Smooth muscle cell of trachea (primary cell): ENCODE data around the gene KCTD18. TPM values are rescaled to one million over a fixed set of nuclear protein-coding genes. Genes with fewer than 3 reads are reported as not detected.

Experiments used
- total RNA-seq: library from RNA; depleted of rRNA; stranded (reverse); fragments of >200 nt; gene quantifications from 2 replicates; pipeline ENCODE4 v1.2.1, GENCODE V29; 2014

The KCTD18 gene
- total RNA-seq = 33.7 and 34.2 TPM in 2 replicates

DNA sequence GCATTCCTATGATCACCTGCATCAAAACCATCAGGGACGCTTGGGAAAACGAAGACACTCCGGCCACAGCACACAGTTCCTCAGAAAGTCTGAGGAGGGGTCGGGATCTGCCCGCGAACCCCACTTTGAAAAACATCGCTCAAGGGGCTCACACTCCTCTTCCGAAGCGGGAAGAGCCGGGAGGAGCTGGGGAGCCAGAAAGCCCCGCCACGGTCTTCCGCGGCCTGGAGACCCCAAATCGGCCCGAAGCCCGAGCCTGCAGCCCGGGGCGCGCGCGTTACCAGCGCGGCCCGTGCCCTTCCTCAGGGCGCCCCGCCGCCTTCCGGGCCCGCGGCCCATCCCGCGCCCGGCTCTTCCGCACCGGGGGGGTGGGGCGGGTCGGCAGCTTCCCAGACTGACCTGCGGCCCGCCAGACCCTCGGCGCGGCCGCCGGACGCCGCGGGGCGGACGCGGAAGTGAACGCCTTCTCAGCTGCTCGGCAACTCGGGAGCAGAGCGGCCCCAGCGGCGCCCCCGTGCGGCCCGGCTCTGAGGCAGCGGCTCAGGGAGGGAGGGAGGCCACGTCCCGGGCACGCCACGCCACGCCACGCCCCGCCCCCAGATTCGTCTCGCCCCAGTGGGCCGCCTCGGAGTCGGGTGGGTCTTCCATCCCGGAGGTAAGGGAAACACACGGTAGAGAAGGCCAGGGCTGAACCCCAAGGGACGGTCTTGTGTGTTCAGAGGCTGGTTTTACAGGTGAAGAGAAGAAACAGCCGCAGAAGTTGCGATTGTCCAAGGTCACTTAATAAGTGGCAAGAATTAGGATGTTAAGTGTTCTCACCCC is at the start of gene KCTD18:
Gene KCTD18, minus strand, starts transcription at position 457 of the 822 bp plus-strand sequence. CDS start 3,052 bp downstream, outside the sequence.

DNA sequence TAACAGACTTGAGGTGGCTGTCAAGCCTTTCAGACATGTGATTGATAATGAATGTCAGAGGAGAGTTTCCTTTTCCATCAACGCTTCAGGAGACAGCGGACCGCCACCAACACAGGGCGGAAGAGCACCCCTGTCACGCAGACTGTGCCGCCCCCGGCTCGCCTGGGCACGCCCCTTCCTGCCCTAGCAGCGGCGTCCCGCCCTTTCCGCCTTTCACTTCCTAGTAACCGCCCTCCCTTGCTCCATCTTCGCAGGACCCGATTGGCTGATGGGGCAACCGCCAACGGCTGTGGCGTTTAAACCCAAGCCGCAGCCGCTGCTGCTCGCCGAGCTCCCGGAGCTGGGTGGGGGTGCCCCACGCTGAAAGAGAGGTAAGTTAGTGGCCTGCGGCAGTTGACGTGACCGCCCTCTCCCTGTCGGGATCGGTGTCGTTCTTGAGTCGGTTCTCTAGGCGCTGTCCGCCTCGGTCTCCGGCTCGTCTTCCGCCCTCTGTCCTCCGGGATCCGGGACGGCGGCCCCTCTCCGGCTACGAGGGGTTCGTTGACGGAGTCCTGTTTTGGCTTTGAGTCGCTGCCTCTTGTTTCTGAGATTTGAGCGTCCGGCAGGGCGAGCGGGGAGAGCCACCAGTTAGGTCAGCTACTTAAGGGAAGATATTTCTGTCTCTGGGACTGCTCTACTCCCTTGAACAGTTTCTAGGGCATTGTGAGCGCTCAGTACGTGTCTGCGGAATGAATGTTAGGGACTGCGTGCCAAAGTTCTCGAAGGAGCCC is 16.2 kb upstream of the KCTD18 start, which contains the start of gene SGO2:
Gene SGO2, plus strand, starts transcription at position 326 of the 770 bp plus-strand sequence. CDS start 6,769 bp downstream, outside the sequence.

Other genes starting within 250 kb of the KCTD18 start
- gene SPATS2L, start 203.4 kb downstream of the KCTD18 start, total RNA-seq = 94.1 and 102 TPM in 2 replicates
- gene SGO2, start 16.1 kb upstream of the KCTD18 start, total RNA-seq = 2.2 and 22.3 TPM in 2 replicates
- 38.1 and 41.0 TPM in 2 replicates for gene AOX1, start 75.9 kb upstream of the KCTD18 start, total RNA-seq